Spleen (tissue), 7 donors: ENCODE measurements around the gene RAB4A.

Experiments used
- POLR2A ChIP-seq, 3 donors: fragments of 450-650 bp; IDR thresholded peaks; one replicate each; pipeline ENCODE4 v1.5.1; 2017; ENCODE audit warnings: antibody characterized with exemption in 3 of 3, mild to moderate bottlenecking in 1 of 3
- TF ChIP-seq, protein P1 (sequence below), 11 experiments: fragments of 200-600 bp in 7 of 11; fragments of 450-650 bp in 4 of 11; sonication (generic) in 4 of 11; IDR thresholded peaks in 8 of 11; conservative IDR thresholded peaks in 3 of 11; 1 replicate in 7 of 11; 2 replicates in 4 of 11; pipeline versions ENCODE4 v1.4.0 to v1.8.0; 2016 to 2021; ENCODE audit warnings: antibody characterized with exemption in 11 of 11, inconsistent platforms in 4 of 11, mild to moderate bottlenecking in 1 of 11
- donor health status: DM: no; HTN: no; CAD: no; lungs with moderate emphysema.
- donor health status: DM: no; HTN: no; CAD: no.
- donor health status: DM: no; HTN: no; CAD: no.

DNA sequence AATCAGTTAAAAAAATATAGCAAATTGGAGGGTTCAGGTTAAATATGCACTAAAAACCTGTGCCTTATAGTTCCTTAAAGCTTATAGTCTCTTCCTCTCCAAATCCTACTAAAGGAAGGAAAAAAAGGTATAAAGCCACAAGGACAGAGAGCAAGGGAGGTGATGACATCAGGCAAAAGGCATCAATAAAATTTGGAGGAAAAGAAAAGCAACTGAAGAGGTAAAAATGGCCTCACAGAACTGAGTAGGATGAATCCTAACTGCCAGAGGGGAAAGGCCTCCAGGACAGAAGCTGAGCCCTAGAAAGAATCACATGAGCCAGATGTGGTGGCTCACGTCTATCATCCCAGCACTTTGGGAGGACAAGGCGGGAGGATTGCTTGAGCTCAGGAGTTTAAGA is 63.8 kb downstream of the RAB4A start:
- TF ChIP-seq, protein P1, sequence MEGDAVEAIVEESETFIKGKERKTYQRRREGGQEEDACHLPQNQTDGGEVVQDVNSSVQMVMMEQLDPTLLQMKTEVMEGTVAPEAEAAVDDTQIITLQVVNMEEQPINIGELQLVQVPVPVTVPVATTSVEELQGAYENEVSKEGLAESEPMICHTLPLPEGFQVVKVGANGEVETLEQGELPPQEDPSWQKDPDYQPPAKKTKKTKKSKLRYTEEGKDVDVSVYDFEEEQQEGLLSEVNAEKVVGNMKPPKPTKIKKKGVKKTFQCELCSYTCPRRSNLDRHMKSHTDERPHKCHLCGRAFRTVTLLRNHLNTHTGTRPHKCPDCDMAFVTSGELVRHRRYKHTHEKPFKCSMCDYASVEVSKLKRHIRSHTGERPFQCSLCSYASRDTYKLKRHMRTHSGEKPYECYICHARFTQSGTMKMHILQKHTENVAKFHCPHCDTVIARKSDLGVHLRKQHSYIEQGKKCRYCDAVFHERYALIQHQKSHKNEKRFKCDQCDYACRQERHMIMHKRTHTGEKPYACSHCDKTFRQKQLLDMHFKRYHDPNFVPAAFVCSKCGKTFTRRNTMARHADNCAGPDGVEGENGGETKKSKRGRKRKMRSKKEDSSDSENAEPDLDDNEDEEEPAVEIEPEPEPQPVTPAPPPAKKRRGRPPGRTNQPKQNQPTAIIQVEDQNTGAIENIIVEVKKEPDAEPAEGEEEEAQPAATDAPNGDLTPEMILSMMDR (IDR thresholded peaks at IDR 0.05 in 8 of 11, conservative IDR thresholded peaks at IDR 0.05 in 3 of 11): no peak
- no peak for TF ChIP-seq POLR2A (IDR thresholded peaks at IDR 0.05)
